GM21526 (cell line): ENCODE results near the gene CDK9.
"Not testable (repeated sequence)": the region's sequence is repeated elsewhere in the genome, so short reads cannot be mapped to it uniquely, and the experiment has no call there.

Experiments
- ATAC-seq: cut with Tn5 transposase; IDR thresholded peaks from one replicate; pipeline ENCODE4 v1.9.1; 2021; ENCODE audit warnings: moderate library complexity; ENCODE audit not compliant: unreplicated experiment, low FRiP score

Gene CDK9

DNA sequence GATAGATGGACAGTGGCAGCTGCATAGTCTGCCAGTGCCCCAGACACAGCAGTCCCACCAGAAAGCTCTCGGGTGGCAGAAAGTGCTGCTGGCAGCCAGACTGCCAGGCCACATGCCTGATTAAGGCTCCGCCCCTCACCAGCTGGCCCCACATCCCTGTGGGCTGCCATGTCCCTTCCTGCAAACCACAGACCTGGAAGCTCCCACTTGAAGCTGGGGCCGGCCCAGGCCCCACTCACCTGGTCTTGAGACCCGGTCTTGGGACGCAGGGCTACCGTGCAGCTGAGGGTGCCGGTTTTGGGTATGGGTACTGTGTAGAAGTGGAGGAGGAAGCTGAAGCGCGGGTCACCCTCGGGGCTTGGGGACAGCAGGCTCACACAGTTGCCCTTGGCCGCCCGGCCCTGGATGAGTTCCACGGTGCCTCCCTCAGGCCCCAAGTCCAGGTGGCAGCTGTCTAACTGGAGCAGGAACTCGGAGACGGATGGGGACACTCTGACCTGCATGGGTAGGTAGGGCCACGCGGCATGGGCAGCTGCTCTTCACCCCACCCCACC is 32.1 kb downstream of the CDK9 start:
- no peak for ATAC-seq

DNA sequence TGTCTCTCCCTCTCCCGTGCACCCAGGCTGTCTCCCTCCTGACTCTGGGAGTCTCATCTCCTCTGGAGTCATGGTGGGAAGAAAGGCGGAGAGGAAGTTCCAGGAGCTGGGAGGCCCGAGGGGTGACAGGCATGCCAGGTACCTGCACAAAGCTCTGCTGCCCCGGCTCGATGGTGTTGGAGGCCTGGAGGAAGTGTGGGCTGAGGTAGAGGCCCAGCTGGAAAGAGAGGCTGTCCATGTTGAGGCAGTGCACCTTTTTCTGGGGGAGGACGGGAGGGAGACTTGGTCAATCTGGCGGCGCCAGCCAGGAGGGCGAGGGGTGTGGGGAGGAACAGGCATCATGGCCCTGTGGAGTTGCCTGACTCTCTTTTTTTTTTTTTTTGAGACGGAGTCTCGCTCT is 32.7 kb downstream of the CDK9 start:
- no peak for ATAC-seq

GRCh38 chr9:127822108-127822507 is 36.3 kb downstream of the CDK9 start:
- no peak for ATAC-seq

DNA sequence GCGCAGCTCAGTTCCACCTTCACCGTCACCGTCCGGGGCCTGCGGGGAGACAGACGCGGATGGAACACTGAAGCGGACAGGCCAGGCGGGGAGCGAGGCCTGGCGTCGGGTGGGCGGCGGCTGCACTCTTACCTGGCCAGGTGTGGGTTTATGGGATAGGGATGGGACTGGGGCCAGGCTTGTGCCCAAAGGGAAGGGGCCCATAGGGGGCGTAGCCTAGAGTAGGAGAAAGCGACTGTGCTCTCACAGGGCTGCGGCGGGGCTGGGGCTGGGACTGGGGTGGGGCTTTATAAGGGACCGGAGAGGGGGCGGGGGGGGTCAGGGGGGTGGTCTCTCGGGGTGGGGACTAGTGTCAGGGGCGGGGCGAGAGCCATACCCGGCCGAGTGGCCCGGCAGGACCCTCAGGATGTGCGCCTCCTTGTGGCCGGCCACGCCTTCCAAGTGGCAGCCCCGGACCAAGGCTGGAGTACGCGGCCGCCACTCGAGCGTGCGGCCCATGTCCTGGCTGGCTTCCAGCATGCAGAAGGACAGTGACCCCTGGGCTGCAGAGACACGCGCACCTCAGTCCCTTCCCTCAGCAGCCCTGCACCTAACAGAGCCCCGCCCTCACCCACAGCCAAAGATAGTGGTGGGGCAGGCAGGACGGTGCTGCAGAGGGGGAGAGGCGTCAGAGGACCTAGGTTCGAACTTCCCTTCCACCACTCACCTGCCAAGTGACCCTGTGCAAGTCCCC is 39.7 kb downstream of the CDK9 start:
- no peak for ATAC-seq

GRCh38 chr9:127826253-127826913 is 40.5 kb downstream of the CDK9 start:
- ATAC-seq, result no peak

DNA sequence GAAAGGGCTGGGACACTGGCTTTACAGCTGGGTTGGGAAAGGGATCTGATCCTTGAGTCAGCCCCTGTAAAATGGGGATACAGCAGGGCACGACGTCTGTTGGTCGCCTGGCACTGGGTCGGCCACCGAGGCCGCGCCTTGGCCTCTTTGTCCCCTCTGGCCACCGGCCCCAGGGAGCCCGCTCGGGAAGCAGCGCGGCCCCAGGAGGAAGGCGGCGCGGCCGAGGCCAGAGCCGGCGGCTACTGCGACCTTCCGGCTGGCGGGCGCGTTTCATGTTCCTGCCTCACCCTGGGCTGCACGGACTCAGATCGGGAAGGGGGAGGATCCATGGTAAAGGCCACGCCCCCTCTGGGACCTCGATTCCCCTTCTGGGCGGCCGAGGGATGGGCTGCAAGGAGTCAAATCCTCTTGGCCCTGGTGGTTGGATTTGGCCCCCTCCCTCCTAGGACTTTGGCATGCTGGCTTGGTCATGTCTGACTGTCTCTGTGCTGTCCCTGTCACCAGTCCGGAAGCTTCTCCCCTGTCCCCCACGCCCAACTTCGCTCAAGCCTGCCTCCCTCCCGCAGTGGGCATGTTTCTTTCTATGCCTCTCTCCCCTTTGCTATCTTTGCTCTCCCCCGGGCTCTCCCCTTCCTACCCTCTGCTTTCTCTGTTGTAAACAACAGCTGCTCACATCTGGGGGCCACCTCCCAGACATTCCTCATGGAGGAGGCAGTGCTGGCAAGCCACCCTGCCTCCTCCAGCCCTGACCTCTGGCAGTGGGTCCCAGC is 42.6 kb downstream of the CDK9 start:
- ATAC-seq, result no peak

- no peak for ATAC-seq
These were observed 43.5 kb downstream of the CDK9 start for GRCh38 chr9:127829205-127829906.

DNA sequence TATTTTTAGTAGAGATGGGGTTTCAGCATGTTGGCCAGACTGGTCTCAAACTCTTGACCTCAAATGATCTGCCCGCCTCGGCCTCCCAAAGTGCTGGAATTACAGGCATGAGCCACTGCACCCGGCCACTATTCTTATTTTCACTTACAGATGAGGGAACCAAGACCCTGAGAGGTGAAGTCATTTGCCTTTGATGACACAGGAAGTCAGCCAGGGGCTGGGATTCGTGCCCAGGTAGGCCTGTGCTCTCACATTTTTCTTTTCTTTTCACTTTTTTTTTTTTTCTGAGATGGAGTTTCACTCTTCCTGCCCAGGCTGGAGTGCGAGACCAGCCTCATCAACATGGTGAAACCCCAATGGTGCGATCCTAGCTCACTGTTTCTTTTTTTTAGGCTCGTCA is 46.4 kb downstream of the CDK9 start:
- no peak for ATAC-seq

GRCh38 chr9:127833555-127833954 is 47.7 kb downstream of the CDK9 start:
- no peak for ATAC-seq

- no peak for ATAC-seq
These were observed 50.2 kb downstream of the CDK9 start for GRCh38 chr9:127835991-127836516.

DNA sequence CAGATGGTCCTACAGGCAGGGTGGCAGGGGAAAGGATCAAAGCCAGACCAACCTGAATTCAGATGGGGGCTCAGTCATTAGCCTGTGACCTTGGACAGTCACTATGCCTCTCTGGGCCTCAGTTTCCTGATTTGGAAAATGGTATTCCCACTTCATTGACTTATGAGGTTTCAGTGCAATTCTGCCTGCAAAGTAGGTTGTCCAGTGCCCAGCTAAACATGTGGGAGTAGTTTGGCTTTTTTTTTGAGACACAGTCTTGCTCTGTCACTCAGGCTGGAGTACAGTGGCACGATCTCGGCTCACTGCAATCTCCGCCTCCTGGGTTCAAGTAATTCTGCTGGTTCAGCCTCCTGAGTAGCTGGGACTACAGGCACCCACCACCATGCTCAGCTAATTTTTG is 50.7 kb downstream of the CDK9 start:
- not testable (repeated sequence) for ATAC-seq

GRCh38 chr9:127837346-127837745 is 51.5 kb downstream of the CDK9 start:
- no peak for ATAC-seq

DNA sequence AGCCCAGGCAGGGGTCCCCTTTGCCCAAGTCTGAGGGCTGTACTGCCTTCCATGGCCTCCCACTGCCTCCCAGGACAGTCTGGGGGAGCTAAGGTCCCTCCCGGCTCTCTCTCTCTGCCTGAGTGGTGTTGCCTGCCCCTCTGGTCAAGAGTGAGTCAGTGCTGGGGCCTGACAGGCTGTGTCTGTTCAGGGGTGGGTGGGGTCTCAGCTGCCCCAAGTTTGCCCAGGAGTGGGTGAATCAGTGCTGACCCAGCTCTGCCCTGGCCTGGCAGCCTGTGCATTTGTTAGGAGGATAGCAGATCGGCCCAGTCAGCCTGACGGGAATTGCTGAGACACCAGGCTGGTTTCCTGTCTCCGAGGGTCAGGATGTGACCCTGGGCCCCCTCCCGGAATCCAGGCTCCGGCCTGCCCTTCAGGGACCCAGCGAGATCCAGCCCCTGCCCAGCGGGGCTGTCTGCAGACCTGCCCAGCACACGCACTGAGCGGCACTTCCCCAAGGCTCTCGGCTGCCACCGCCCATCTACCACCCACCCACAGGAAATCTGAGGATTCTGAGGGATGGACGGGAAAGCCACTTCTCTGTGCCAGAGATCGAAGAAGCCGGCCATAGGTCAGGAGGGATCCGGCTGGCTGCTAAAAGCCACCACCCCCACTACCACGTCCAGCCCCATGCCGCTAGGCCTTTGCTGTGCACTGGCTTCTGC is 52.7 kb downstream of the CDK9 start:
- ATAC-seq, result no peak
